CD4-positive, alpha-beta T cell treated with Interleukin-4 for 4 hours (primary cell): ENCODE results near the gene DIAPH3.

Experiments used
- DNase-seq: peaks from one replicate; pipeline ENCODE4 v3.0.0-alpha.2; 2020

Gene DIAPH3

GRCh38 chr13:60019119-60019993 is 144.4 kb downstream of the DIAPH3 start:
- no peak for DNase-seq

- DNase-seq, result no peak
Observed at GRCh38 chr13:60018536-60018935, 145.2 kb downstream of the DIAPH3 start.

DNA sequence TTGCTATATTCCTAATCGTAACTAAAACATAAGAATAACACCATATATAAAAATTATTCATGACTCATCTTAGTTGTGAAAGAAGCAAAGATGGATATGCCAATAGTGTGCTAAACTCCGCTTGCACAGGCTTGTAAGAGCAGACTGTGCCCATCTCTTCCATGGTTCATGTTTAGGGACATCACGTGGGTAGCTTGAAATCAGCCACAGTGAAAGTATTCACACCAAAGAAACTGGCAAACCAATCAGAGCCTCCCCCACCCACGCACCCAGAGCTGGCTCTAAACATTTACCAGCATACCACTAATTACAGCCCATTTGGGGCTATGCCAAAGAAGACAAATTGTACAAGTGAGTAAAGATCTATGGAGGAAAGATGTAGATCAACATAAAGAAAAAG is 147.5 kb downstream of the DIAPH3 start:
- DNase-seq, result no peak

GRCh38 chr13:60013166-60013565 is 150.6 kb downstream of the DIAPH3 start:
- DNase-seq, result no peak

DNA sequence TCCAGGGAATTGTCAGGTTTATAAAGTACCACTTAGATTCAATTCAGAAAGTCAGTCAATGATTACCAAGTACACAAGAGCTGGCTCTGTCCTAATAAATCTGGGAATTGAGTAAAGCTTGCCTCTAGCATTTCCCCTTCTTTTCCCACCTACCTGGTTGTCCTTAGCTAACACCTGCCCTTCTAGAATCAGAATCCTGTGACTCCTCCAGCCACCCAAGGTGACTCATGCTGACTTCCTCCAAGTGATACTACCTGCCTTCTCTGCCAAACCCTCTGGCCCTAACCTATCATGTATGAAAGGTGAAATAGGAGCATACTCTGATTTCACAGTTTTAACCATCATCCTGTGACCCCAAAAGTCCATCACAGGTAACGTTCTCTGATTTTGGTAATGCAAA is 151.2 kb downstream of the DIAPH3 start:
- no peak for DNase-seq

- DNase-seq, result no peak
Observed at GRCh38 chr13:60009300-60010253, 154.2 kb downstream of the DIAPH3 start.

DNA sequence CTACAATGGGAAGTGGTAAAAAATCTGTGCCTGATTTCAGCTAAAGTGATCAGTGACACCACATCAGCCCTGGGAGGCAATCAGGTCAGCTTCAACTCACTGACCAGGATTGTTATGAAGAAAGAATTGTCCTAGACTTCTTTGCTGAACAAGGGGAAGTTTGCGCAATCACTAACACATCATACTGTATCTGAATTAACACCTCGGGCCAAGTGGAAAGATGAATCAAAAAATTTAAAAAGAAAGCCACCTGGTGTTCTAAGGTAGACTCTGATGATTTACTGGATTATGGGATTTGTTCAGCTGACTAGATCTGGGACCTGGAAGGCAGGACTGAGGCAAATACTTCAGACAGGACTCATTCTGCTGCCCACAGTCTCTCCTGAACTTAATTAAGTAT is 161.8 kb downstream of the DIAPH3 start:
- DNase-seq, result no peak

- no peak for DNase-seq
Observed at GRCh38 chr13:60000976-60001375, 162.8 kb downstream of the DIAPH3 start.

- DNase-seq, result no peak
Observed at GRCh38 chr13:60000081-60000480, 163.6 kb downstream of the DIAPH3 start.

DNA sequence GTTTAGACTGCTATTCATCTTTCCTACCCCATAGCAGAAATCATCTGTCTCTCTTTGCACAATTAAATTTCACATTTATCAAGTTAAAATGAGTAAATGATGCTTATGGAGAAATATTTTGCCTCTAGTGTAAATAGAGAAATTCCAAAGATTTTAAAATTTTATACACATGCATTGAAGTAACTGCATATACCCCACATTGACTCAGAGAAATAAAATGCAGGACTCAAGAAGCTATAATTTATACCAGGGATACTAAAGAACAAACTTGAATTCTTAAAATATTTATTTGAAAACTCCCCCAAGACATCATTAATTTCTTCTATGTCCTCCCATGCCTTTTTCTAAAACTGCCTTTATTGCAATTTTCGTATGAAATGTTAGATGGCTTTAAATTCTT is 165.8 kb downstream of the DIAPH3 start:
- no peak for DNase-seq

DNA sequence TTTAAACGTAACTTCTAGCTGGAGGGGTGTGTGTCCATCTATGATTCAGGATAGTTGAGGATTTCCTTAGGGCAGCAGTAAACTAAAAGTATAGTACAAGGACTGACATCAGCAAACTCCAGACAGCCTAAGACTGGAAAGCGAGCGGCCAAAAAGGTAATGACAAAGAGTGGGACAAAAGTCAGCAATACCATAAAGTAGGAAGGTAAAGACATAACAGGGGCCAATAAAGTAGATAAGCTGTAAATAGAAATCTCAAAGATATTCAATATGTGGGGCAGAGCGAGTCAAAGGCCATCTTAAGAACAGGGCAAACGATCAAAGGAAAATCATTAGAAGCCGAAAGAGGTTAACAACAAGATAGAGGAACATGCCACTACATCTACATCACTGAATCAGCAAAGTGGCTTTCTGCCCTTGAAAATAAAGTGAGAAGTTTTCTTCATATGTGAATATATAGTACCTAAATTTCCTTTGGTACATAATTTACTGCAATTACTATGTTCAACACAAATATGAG is 167.2 kb downstream of the DIAPH3 start:
- DNase-seq, result no peak

GRCh38 chr13:59991395-59991794 is 172.3 kb downstream of the DIAPH3 start:
- DNase-seq, result no peak

GRCh38 chr13:59982631-59983382 is 180.9 kb downstream of the DIAPH3 start:
- DNase-seq, result no peak

DNA sequence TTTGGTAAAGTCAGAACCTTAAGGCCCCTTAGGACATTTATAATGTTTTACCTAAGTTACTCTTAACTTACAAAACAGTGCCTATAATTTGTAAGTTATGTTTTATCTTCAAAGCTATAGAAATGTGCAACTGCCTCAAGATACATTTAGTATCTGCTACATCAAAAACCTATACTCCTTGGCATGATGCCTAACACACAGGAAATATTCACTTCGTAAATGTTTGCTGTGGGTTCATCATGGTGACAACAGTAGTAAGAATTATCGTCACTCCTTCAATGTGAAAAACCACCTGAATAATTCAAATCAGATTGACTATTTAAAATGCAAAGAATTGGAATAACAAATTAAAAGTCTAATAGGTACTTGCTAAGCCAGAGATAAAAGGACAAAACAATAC is 184.1 kb downstream of the DIAPH3 start:
- DNase-seq, result no peak

DNA sequence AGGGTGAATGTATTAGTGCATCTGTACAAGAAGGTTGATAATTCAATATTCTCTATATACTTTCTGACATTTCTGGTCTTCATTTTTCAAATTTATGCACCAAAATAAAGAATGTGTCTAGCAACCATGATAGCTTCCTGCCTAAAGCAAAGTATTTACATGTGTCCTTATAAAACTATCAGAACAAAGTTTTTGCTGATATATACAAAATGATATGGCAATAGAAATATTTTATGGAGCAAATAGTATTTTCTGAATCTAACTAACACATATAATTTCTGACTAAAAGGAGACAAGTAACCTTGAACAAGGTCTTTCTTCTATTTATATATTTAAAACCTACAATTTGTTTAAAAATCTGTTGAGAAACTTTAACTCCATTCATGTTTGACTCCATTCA is 184.9 kb downstream of the DIAPH3 start:
- no peak for DNase-seq

DNA sequence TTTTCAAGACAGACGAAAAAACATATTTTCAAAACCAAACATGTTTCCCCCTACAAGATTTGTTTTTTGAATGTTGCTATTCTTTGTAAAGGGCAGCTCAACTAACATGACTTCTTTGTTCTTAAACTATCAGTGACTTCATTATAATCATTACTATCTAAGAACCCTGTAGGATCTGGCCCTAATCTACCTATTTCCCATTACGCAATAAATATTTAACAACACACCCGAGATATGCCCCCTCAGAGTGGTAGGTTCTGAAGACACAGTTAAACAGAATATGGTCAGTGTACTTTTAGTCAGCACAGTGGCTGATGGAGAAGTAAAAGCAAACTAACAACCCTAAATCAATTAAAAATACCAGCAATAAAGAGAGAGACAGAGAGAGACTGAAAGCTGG is 186.9 kb downstream of the DIAPH3 start:
- no peak for DNase-seq

DNA sequence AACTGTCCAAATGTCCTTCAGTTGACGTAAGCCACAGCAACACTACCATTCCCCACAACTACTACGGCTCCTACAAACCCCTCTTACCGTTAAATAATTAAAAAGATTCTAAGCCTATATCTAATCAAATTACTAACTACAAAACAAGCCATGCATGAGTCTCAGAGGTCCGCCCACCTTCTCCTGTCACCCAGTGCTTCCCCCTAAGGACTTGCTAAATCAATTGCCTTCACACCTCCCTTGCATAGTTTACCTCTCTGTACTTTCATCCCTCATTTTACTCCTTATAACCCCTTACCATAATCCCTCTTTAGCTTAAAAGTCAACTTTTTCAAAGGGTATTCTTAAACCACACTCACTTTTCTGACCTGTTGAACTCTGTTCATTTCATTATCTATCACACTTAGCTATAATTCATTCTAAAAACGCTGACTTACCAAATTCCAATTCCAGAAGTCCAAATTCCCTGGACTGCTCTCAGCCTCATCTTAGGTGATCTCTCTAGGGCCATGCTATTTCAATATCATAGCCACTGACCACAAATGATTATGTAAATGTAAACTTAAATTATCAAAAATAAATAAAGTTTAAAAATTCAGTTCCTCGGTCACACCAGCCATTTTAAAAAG is 187.8 kb downstream of the DIAPH3 start:
- no peak for DNase-seq

GRCh38 chr13:59970847-59971246 is 192.9 kb downstream of the DIAPH3 start:
- no peak for DNase-seq

DNA sequence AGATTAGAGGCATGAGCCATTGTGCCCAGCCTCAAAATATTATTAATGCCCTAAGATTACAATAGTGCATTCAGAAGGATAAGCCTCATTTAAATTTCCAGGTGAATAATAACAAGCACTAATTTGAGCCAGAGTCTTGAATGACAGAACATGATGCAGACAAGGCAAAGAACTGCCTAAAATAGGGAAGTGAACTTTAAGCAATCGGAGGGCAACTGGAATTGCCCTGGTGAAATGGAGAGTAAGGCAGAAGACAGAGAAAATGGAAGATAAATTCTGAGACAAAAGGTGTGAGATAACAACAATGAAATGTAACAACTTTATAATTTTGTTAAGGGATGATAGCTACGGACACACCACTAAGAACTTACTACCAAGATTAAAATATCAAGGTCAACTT is 199.9 kb downstream of the DIAPH3 start:
- DNase-seq, result no peak

GRCh38 chr13:59963383-59963782 is 200.3 kb downstream of the DIAPH3 start:
- DNase-seq, result no peak

- no peak for DNase-seq
Observed at GRCh38 chr13:59962343-59962742, 201.4 kb downstream of the DIAPH3 start.

GRCh38 chr13:59960683-59961082 is 203.0 kb downstream of the DIAPH3 start:
- no peak for DNase-seq
